Left renal cortex interstitium (tissue), 4 donors: ENCODE results near the gene WDR4. TPM values are rescaled to one million over a fixed set of nuclear protein-coding genes. Genes with fewer than 3 reads are reported as not detected.
"Not testable (repeated sequence)": the region's sequence is repeated elsewhere in the genome, so short reads cannot be mapped to it uniquely, and the experiment has no call there.

Experiments used
- DNase-seq, 4 donors: peaks; one replicate each; pipeline ENCODE4 v3.0.0-alpha.2; 2013; ENCODE audit warnings: low read depth in 4 of 4, low spot score in 2 of 4, missing footprints in 1 of 4
- polyA plus RNA-seq, 4 donors: library from polyadenylated mRNA; unstranded; fragments of 120-200 nt; gene quantifications; one replicate each; pipeline ENCODE4 v1.2.1, GENCODE V29; 2013; ENCODE audit not compliant: insufficient read length in 4 of 4

The WDR4 gene
- polyA plus RNA-seq, 4 donors = 8.0 to 16.6 (median 13.1) TPM

DNA sequence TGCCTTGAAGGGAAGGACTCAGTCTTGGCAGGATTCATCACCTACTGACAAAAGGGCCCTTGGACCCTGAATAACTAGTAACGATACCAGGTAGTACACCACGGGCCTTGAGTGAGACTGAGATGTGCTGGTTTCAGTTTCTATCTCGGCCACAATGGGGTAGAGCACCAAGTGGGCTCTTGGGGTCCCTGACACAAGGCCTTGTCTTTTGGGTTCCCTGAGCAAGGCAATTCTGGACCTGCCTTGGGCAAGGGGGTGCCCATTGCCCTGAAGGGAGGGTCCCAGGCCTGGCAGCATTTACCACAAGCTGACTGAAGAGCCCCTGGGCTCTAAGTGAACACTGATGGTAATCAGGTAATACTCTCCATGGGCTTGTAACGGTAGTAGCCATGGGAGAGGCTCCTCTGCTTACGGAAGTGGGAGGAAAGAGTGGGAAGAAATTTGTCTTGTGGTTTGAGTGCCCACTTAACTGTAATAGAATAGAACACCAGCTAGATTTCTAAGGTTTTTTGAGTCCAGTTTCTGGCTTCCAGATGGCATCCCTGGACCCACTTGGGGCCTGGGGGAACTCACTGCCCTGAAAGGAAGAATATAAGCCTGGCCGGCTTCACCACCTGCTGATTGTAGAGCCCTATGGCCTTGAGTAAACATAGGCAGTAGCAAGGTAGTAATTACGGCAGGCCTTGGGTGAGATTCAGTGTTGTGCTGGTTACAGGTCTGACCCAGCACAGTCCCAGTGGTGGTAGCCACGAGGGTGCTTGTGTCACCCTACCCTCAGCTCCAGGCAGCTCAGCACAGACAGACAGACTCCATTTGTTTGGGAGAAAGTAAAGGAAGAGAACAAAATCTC is 58.5 kb downstream of the WDR4 start:
- DNase-seq = no peak

DNA sequence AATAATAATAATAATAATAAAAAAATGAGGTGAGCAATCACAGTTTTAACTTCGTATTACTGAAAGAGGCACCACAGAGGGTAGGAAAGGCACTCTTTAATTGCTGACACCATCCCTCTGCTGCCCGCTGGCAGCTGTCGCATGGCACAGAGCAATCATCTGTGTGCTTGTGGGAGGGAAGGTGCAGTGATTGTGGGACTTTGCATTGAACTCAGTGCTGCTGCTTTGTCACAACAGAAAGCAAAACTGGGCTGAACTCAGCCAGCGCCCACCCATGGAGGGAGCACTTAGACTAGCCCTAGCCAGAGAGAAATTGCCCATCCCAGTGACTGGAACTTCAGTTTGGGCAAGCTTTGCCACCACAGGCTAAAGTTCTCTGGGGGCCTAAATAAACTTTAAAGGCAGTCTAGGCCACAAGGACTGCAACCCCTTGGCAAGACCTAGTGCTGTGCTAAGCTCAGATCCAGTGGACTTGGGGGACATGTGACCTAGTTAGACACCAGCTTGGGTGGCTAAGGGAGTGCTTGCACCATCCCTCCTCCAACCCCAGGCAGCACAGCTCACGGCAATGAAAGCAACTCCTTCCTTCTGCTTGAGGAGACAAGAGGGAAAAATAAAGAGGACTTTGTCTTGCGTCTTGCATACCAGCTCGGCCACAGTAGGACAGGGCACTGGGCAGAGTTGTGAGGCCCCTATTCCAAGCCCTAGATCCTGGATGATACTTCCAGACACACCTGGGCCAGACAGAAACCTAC is 59.3 kb downstream of the WDR4 start:
- DNase-seq = no peak

DNA sequence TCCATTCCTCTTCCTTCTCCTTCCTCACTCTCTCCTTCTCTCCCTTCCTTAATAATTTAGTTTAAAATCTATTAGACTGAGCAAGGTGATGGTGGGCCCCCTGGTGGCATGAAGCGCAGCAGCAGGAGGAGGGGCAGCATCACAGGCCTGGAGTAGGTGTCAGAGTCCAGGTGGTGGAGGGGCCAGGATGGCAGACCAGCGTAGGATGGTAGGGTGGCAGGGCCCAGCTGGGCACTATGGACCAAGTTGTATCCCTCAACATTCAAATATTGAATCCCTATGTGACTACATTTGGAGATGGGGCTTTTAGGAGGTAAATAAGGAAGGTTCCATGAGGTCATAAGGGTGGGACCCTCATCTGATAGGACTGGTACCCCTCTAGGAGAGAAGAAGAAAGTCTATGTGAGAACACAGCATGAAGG is 61.0 kb downstream of the WDR4 start:
- peak in 2 of 4 donors; percentile 14 to 29 for DNase-seq

DNA sequence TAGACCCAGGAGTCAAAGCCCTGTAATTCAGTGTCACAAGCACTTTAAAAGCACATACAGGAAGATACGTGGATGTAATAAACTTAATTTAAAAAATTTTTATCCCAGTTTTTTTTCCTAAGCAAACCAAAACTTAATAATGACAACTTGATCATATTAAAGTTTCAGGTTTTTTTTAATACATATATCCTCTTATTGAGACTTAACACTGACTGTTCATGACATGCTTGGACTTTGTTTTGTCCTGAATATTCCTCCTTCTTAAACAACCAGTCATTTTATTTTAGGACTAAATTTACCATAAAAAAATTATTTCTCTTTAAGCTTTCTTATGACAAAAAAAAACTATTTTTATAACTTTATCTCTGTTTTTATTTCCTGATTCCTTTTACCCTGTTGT is 64.1 kb downstream of the WDR4 start:
- DNase-seq = no peak

DNA sequence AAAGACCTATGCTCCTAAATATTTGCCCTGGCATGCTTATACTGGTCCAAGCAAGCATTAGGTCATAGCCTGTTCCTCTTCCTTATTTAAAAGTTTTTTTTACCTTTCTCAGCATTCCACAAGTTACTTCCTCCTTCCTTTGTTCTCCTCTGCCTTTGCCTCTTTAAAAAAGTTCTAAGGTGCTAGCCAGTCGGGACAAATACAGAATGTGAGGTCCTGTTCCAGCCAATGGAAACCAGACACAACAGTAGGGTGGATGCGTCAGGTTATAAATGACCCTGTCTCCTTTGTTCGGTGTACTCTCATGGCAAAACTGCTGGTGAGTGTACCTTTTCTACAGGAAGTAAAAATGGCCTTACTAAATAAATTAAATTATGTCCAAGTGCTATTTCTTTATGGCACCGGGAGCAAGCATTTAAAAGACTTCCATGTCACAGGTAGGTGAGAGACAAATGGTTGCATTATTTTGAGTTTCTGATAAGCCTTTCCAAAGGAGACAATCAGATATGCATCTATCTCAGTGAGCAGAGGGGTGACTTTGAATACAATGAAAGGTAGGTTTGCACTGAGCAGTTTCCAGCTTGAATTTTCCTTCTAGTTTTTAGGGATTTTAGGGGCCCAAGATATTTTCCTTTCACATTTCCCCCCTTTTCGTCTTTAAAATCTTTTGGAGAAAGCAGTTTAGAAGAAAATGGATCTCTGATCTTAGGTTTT is 66.7 kb downstream of the WDR4 start:
- DNase-seq = not testable (repeated sequence)

DNA sequence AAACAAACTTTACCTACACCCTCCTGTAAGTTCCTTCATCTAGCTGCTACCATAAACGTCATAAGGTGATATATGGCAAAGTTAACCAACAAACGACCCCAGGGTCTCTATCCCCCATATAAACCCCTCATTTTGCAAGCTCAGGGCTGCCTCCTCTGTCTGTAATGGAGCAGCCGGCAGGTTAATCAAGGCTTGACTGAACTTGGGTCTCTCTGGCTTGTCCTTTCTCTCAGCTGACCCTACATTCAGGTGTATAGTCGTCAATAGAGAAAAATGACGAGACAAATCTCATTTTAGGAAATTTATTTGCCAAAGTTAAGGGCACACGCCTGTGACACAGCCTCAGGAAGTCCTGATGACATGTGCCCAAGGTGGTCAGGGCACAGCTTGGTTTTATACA is 67.4 kb downstream of the WDR4 start:
- DNase-seq = no peak

DNA sequence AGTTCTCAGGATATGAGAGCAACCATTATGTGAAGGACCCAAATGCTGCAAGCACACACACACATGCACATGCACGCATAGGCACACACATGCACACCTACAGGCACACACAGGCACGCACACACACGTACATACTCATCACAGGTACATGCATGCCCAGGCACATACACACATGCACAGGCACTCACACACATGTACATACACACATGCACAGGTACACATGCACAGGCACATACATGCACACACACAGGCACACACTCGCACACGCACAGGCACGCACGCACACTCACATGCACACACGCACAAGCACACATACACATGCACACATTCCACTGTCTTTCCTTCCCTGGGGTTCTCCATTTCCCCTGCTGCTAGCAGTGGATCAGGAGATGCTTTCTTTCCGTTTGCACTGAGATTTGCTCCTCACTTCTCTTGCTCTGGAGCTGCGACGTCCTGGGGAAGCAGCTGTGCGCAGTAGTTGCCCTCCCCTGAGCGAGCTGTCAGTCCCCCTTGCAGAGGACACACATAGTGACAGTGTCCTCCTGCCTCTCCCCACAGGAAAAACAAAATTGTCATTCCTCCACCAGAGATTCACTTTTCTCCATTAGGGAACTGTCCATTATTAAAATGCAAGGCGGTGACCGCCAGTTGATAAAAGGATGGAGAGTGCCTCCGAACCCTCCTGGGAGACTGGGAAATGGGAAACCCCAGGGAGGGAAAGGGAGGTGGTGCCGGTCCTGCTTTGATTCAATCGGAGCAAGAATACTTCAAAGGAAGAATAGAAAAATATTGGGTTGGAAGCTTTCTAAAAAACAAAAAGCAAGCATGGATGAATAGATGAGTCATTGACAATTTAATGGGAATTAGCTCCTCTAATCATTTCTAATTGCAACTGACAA is 69.5 kb downstream of the WDR4 start:
- no peak for DNase-seq

DNA sequence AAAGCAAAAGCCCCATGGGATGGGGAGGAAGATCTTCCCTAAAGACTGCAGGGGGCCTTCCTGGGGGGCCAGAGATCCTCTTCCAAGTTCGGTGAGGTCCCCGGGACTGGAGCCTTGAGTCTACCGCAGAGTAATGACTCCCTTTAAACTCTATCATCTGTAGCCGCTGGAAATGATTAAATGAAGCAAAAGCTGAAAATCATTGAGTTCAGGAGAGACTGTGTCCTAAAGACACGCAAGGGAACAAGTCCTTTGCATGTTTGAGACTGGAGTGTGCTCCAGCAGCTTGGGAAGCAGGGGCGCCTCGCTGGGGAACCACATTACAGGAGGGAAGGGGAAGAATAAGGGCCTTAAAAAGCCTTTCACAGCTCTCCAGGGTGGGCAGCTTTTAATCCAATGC is 70.2 kb downstream of the WDR4 start:
- DNase-seq = no peak

DNA sequence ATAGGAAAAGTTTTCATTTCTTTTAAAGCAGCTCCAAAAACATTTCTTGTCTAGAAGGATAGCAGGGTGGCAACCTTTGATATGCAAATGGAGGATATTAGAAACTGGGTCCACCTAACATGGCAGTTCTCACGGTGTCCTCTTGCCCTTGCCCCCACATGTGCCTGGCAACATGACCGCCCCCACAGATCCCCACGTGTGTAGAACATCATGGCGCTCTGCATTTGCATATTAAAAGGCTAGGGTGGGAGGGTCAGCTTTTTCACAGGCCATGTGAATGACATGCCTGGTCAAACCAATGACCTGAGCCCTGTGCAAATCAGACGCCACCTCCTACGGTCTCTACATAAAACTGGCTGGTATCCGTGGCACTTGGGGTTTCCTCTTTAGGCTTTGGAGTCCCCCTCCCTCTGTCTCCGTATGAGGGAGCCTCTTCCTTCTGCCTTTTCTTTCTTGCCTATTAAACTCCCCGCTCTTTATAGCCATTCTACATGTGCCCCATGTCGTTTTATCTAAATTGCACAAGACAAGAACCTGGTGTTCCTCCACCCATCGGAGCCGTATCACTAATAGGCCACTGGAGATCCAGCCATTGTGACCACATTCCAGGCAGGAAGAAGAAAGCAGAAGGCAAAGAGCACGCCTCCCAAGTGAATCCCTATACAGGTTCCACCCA is 71.3 kb downstream of the WDR4 start:
- no peak for DNase-seq

DNA sequence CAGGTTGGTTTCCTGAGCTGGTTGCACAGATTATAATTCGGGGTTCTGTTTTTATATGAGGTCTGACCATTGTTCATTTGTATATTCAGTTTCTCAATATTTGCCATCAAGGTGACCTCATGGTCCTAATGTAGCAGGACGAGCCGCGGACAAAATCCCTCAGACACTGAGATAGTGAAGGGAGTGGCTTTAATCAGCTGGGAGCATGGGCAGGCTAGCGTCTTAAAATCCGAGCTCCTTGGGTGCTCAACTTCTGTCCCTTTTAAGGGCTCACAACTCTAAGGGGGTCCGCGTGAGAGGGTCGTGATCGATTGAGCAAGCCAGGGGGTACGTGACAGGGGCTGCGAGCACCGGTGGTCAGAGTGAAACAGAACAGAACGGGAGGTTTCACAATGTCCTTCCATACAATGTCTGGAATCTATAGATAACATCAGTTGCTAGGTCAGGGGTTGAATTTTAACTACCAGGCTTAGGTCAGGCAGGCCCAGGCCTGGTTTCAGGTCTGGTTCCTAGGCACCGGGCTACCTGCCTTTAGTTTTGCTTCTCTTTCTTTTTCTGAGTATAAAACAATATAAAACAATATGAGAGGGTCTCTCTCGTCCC is 71.9 kb downstream of the WDR4 start:
- DNase-seq = not testable (repeated sequence)

DNA sequence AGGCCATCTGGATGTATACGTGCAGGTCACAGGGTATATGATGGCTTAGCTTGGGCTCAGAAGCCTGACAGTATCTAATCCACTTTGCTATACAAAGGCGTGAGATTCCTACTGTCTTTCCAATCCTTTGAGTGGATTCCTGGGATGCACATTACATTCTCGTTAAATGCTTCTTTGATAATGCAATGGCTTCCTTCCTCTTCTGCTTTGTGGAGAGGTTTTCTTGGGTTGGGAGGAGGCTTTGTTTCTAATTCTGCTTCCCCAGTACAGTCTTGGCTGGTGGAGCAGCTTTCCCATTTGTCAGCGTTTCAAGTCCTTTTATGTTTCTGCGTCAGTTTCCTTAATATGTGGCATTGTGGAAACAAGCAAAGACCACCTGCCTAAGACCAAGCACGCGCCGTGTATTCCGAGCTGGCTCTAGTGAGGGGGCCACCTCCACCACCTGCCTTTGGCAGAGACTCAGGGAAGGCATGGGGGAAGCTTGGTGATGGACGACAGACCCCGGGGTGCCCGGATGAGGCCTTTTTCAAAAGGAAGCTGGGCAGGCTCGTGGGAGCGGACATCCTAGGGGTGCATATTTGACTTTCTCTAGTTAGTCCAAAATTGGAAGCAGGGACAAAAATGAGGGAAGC is 72.7 kb downstream of the WDR4 start:
- DNase-seq = no peak

DNA sequence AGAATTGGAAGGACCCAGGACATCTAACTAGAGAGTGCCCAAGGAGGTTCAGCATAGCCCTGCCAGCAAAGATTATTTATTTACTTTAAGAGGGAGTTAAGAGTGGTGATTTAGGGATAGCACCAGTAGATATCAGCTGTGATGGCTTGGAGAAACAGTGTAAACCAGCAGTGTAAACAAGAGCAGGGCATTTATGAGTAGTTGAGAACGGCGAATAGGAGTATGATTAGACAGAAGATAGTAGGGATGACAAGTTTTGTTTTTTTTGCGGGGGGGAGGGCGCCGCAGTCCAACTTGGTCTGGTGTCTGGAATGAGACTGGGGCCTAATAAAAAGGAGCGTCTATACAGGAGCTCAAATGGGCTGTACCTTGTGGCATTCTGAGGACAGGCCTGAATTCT is 77.7 kb downstream of the WDR4 start:
- DNase-seq = not testable (repeated sequence)

DNA sequence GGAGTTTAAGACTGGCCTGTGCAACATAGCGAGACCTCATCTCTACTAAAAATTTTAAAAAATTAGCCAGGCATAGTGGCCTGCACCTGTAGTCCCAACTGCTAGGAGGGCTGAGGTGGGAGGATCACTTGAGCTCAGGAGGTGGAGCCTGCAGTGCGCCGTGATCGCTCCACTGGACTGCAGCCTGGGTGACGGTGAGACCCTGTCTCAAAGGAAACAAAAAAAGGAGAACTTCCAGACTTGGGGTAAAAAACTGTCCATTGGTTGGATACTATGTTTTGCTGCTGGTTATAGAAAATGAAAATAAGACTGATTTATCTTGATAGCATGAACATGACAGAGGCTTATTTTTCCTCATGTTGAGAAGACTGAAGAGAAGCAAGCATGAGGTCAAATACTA is 79.4 kb downstream of the WDR4 start:
- DNase-seq = no peak

DNA sequence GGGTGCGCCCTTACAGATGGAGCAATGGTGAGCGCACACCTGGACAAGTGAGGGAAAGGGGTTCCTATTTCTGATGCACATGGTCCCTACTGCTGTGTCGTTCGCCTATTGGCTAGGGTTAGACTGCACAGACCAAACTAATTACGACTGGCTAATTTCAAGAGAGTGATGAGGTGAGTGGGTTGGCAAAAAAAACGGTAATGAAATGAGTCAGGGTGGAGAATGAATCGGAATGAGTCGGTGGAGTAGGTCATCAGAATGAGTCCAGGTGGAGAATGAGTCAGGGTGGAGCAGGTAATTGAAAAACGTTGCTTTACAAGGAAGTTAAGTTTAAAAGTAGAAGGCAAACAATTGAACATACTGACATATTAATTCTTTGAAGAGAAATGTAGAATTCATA is 79.8 kb downstream of the WDR4 start:
- no peak for DNase-seq

Other genes with a start within 250 kb of the WDR4 start
- gene PDE9A, start 225.9 kb downstream of the WDR4 start, polyA plus RNA-seq = 10 to 100 TPM; 35.9 to 45.0 (median 38.7) TPM
- 10 to 100 TPM; 38.5 to 47.1 (median 43.2) TPM for gene NDUFV3, start 13.8 kb upstream of the WDR4 start, polyA plus RNA-seq
- gene ERVH48-1, start 46.1 kb upstream of the WDR4 start, polyA plus RNA-seq = 1 to 10 TPM in 2 of 4 donors, under 1 TPM in 2; 0.13 to 1.8 (median 0.98) TPM
- 10 to 100 TPM; 23.9 to 30.9 (median 26.8) TPM for gene PKNOX1, start 95.0 kb upstream of the WDR4 start, polyA plus RNA-seq
- 10 to 100 TPM; 19.8 to 63.8 (median 40.4) TPM for gene CBS, start 196.3 kb upstream of the WDR4 start, polyA plus RNA-seq
- 10 to 100 TPM; 15.0 to 88.0 (median 68.9) TPM for gene U2AF1, start 228.0 kb upstream of the WDR4 start, polyA plus RNA-seq